ENCODE measurements around the gene AIMP2. TPM values are rescaled to one million over a fixed set of nuclear protein-coding genes. Genes with fewer than 3 reads are reported as not detected.
"Not testable (repeated sequence)": the region's sequence is repeated elsewhere in the genome, so short reads cannot be mapped to it uniquely, and the experiment has no call there.

AIMP2 gene
- total and polyA plus RNA-seq, 2 of the 8 experiments (the other 6 are each of a cell fraction or from before 2014, with no cell fraction given), result 85.6 to 99.0 TPM

- H3K9me3 ChIP-seq (ENCODE audit: insufficient read depth in 2 of 2, low read depth in 1 of 2, low read length in 1 of 2); H3K14ac ChIP-seq (ENCODE audit: insufficient read length); H3K4me2 ChIP-seq (ENCODE audit: insufficient read depth in 1 of 2, low read depth in 2 of 2, low read length in 2 of 2); H3K27me3 ChIP-seq (replicated peaks in 1 of 4; ENCODE audit: control insufficient read depth in 3 of 4, extremely low read depth in 1 of 4, insufficient read depth in 3 of 4, low read length in 3 of 4); H3K4ac ChIP-seq (replicated peaks; ENCODE audit: insufficient read length, low read depth, low read length); H2BK20ac ChIP-seq (ENCODE audit: low read length); H2BK15ac ChIP-seq (ENCODE audit: low read length); H2AK5ac ChIP-seq (ENCODE audit: low read depth, low read length); H4K91ac ChIP-seq (replicated peaks; ENCODE audit: insufficient read length, low read length); H4K20me1 ChIP-seq (replicated peaks in 1 of 2; ENCODE audit: control insufficient read depth in 1 of 2, insufficient read depth in 2 of 2, low read length in 2 of 2); H3K27ac ChIP-seq (ENCODE audit: low read depth, low read length); H3K4me3 ChIP-seq (ENCODE audit: extremely low read depth in 1 of 4, insufficient read depth in 2 of 4, low read depth in 3 of 4, low read length in 4 of 4); H3K23ac ChIP-seq (ENCODE audit: insufficient read length); H4K5ac ChIP-seq (ENCODE audit: insufficient read length, low read depth, low read length); H3K23me2 ChIP-seq (ENCODE audit: low read depth, low read length); H3K79me2 ChIP-seq (ENCODE audit: control insufficient read depth in 1 of 2, insufficient read depth in 2 of 2, low read length in 2 of 2); H3K4me1 ChIP-seq (replicated peaks in 1 of 4; ENCODE audit: control insufficient read depth in 3 of 4, insufficient read depth in 4 of 4, low read length in 3 of 4); H4K8ac ChIP-seq (ENCODE audit: extremely low read depth, insufficient read depth, low read length); H2BK5ac ChIP-seq (ENCODE audit: low read depth, low read length); DNase-seq (ENCODE audit: low read depth in 1 of 2, low spot score in 2 of 2); H2BK12ac ChIP-seq (ENCODE audit: low read depth, low read length); H3K9ac ChIP-seq (replicated peaks in 1 of 4; ENCODE audit: extremely low read depth in 1 of 4, low read depth in 3 of 4, low read length in 3 of 4); H2AFZ ChIP-seq (ENCODE audit: low read length); H3K79me1 ChIP-seq (ENCODE audit: low read depth, low read length); FAIRE-seq; H2BK120ac ChIP-seq (replicated peaks; ENCODE audit: low read depth, low read length); H3K56ac ChIP-seq (replicated peaks; ENCODE audit: insufficient read length, low read depth, low read length); H3K18ac ChIP-seq (ENCODE audit: extremely low read depth, low read length); POLR2A ChIA-PET (ENCODE audit: partially characterized antibody): not testable (repeated sequence)
- 94% methylated on average over 14 of the region's 15 CpGs; no CpG with 5 or more reads in 1 of the 2 experiments for WGBS, 2 experiments (ENCODE audit: extremely low coverage in 1 of 2, insufficient coverage in 1 of 2, insufficient read length in 1 of 2, insufficient replicate concordance in 2 of 2, low coverage in 1 of 2, low lambda C conversion rate in 2 of 2, missing lambda C conversion rate in 1 of 2)
- CTCF ChIA-PET (ENCODE audit: partially characterized antibody), result interaction anchor here (0.8 kb wide), 1 partner anchor 131 kb away, joined by 3 read pairs; no protein-coding TSS in a partner anchor
- peaks cover 0 to 27% (median 7%) of the 10 kb centered on the region in 4 experiments; a peak in 5 of 8 replicates for H3K36me3 ChIP-seq (ENCODE audit: control insufficient read depth in 2 of 4, insufficient read depth in 4 of 4, low read length in 3 of 4)
Measured at GRCh38 chr7:5987061-5987460, 22.0 kb upstream of the AIMP2 start.

Data from H1 (cell line).